Raji (cell line): ENCODE data around the gene LTBP1.

ENCODE experiments used
- POLR2A ChIP-seq: IDR thresholded peaks from 2 replicates; pipeline ENCODE4 v1.6.1; 2011; ENCODE audit warnings: low read depth, low read length, control low read depth; ENCODE audit not compliant: insufficient read depth

LTBP1 gene

GRCh38 chr2:33266467-33266866 is 319.7 kb downstream of the LTBP1 start:
- TF ChIP-seq POLR2A = no peak

GRCh38 chr2:33267043-33267442 is 320.3 kb downstream of the LTBP1 start:
- no peak for TF ChIP-seq POLR2A

- no peak for TF ChIP-seq POLR2A
These were observed 321.0 kb downstream of the LTBP1 start for GRCh38 chr2:33267756-33268155.

GRCh38 chr2:33268246-33268831 is 321.6 kb downstream of the LTBP1 start:
- no peak for TF ChIP-seq POLR2A

GRCh38 chr2:33272001-33272400 is 325.2 kb downstream of the LTBP1 start:
- no peak for TF ChIP-seq POLR2A

- no peak for TF ChIP-seq POLR2A
These were observed 326.7 kb downstream of the LTBP1 start for GRCh38 chr2:33273479-33273878.

GRCh38 chr2:33274524-33274923 is 327.8 kb downstream of the LTBP1 start:
- TF ChIP-seq POLR2A = no peak

- no peak for TF ChIP-seq POLR2A
These were observed 329.1 kb downstream of the LTBP1 start for GRCh38 chr2:33275689-33276444.

- no peak for TF ChIP-seq POLR2A
These were observed 330.3 kb downstream of the LTBP1 start for GRCh38 chr2:33277002-33277426.

GRCh38 chr2:33278245-33278943 is 331.6 kb downstream of the LTBP1 start:
- TF ChIP-seq POLR2A = no peak

- TF ChIP-seq POLR2A = no peak
These were observed 337.5 kb downstream of the LTBP1 start for GRCh38 chr2:33284287-33284686.

GRCh38 chr2:33287507-33288005 is 340.8 kb downstream of the LTBP1 start:
- TF ChIP-seq POLR2A = no peak

- no peak for TF ChIP-seq POLR2A
These were observed 341.3 kb downstream of the LTBP1 start for GRCh38 chr2:33288011-33288410.

GRCh38 chr2:33289961-33290360 is 343.2 kb downstream of the LTBP1 start:
- TF ChIP-seq POLR2A = no peak

- TF ChIP-seq POLR2A = no peak
These were observed 344.7 kb downstream of the LTBP1 start for GRCh38 chr2:33291278-33292013.

- TF ChIP-seq POLR2A = no peak
These were observed 345.3 kb downstream of the LTBP1 start for GRCh38 chr2:33292063-33292462.
